ENCODE results near the gene RPP38.

- TF ChIP-seq CTCF (IDR thresholded peaks at IDR 0.05 in 4 of 5, conservative IDR thresholded peaks at IDR 0.05 in 1 of 5) (no peak), POLR2A (IDR thresholded peaks at IDR 0.05) (no peak)
Observed at GRCh38 chr10:15121707-15122106, 24.6 kb downstream of the RPP38 start.

Measured in gastrocnemius medialis (tissue), 4 donors.